Measurements from ENCODE around the gene NPB.
A peak's percentile ranks its signal among the peaks of the same experiment; 100 is the strongest.

DNA sequence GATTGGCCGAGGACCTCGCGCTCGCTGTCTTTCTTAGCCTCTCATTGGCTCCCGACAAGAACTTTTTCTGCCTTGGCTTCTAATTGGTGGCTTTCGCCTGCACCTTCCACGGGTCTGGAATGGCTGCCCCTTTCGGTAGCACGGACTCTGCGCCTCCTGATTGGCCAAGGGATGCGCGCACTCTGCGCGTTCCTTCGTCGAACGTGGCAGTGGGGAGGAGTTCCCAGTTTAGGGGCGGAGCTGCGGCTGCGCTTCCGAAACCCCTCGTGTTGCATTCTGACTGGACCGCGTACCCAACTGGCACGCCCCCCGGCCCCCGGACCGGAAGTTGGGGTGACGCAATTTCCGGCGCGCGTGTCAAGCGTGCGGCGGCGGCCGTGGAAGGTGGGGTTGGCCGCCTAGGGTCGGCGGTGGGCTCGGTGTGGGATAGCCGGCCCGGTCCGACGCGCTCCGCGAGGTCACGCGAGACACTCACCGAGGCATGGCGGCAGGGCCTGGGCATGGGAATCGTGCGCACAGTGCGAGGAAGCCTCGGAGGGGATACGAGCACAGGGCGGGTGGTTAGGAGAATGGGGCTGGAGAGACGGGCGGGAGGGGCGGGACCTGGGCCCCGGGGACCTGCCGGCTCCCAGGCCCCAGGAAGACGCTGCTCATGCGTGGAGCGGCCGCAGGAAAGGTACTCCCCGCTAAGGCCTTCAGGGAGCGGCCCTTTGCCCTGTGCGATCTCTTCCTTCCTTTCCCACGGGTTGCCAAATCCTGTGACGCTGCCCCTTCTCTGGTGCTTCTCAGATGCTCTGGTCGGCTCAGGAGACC is 41.1 kb upstream of the NPB start:
- TF ChIP-seq, protein P1, sequence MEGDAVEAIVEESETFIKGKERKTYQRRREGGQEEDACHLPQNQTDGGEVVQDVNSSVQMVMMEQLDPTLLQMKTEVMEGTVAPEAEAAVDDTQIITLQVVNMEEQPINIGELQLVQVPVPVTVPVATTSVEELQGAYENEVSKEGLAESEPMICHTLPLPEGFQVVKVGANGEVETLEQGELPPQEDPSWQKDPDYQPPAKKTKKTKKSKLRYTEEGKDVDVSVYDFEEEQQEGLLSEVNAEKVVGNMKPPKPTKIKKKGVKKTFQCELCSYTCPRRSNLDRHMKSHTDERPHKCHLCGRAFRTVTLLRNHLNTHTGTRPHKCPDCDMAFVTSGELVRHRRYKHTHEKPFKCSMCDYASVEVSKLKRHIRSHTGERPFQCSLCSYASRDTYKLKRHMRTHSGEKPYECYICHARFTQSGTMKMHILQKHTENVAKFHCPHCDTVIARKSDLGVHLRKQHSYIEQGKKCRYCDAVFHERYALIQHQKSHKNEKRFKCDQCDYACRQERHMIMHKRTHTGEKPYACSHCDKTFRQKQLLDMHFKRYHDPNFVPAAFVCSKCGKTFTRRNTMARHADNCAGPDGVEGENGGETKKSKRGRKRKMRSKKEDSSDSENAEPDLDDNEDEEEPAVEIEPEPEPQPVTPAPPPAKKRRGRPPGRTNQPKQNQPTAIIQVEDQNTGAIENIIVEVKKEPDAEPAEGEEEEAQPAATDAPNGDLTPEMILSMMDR (IDR thresholded peaks at IDR 0.05): peak in 2 of 4 donors; percentile 14 to 31
- peak; percentile 97 for TF ChIP-seq POLR2A (IDR thresholded peaks at IDR 0.05)
